Measurements from ENCODE around the gene PAFAH2. TPM values are rescaled to one million over a fixed set of nuclear protein-coding genes. Genes with fewer than 3 reads are reported as not detected.

PAFAH2 gene
- total and polyA plus RNA-seq, 2 of the 8 experiments (the other 6 are each of a cell fraction or from before 2014, with no cell fraction given), result 7.7 to 9.3 TPM

DNA sequence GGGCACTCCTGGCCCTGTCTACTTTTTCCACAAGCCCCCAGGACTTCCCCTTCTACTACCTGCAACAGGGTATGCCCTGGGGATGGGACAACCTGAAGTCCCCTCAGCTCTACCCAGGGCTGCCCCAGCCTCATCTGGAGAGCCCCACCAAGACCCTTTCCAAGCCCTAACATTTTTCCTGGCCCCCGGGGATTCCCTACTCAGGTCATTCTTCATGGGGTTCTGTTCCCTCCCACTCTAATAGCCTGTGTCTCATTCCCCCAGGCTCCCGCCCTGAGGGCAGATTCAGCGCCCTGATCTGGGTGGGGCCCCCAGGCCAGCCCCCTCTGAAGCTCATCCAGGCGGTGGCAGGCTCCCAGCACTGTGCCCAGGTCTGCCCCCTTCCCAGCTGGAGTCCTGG lies 33.3 kb upstream of the PAFAH2 start (continued):
- TF ChIP-seq KDM4A (IDR thresholded peaks at IDR 0.05; ENCODE audit: low read depth, low read length, severe bottlenecking) (no peak), TAF7 (optimal IDR thresholded peaks at IDR 0.05; ENCODE audit: borderline replicate concordance, low read depth, low read length) (no peak), TAF1 (IDR thresholded peaks at IDR 0.05; ENCODE audit: low read depth, low read length) (no peak), CBX8 (IDR thresholded peaks at IDR 0.05; ENCODE audit: borderline replicate concordance, low read depth, low read length) (no peak)

Data from H1 (cell line).